IPS-18c (cell line): ENCODE data around the gene KLHL42.
"Not testable (repeated sequence)": the region's sequence is repeated elsewhere in the genome, so short reads cannot be mapped to it uniquely, and the experiment has no call there.

ENCODE experiments used
- H3K4me3 ChIP-seq: 2 replicates; pipeline ENCODE4 v1.7.0; 2013; ENCODE audit warnings: low read depth, mild to moderate bottlenecking, low read length, moderate library complexity; ENCODE audit not compliant: insufficient read depth
- H3K9me3 ChIP-seq: one replicate; pipeline ENCODE4 v1.6.1; 2013; ENCODE audit warnings: mild to moderate bottlenecking, low read length, moderate library complexity; ENCODE audit not compliant: control insufficient read depth, insufficient read depth

The KLHL42 gene

DNA sequence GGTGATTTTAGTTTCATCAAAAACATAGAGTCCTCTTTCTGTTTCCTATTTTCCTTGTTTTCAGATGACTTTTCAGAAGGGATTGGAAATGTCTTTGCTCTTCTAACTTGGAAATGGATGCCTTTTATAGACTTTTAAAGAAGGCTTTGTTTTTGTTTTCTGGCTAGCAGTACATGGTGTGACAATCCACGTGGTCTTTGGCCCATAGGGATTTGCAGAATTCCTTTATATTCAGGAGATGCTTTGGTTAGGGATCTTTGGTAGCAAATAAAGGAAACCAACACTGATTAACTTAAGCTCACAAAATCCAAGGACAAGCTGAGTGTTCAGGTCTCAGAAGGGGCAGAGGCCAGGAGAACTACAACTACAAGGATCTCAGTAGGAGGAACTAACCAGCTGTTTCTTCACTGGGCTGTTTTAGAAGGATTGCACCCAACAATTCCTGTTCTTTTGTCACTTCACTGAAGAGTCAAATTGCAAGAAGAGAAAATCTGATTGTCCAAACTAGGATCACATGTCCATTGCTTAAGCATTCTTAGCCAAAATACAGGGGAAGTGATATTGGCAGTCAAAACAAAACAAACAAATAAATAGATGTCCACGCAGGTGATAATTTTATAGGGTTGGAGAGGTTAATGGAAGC, 58.6 kb downstream of the KLHL42 start:
- Histone ChIP-seq H3K9me3 (no peaks in the 10 kb centered on the region), H3K4me3 (no peak overlapping the region)

DNA sequence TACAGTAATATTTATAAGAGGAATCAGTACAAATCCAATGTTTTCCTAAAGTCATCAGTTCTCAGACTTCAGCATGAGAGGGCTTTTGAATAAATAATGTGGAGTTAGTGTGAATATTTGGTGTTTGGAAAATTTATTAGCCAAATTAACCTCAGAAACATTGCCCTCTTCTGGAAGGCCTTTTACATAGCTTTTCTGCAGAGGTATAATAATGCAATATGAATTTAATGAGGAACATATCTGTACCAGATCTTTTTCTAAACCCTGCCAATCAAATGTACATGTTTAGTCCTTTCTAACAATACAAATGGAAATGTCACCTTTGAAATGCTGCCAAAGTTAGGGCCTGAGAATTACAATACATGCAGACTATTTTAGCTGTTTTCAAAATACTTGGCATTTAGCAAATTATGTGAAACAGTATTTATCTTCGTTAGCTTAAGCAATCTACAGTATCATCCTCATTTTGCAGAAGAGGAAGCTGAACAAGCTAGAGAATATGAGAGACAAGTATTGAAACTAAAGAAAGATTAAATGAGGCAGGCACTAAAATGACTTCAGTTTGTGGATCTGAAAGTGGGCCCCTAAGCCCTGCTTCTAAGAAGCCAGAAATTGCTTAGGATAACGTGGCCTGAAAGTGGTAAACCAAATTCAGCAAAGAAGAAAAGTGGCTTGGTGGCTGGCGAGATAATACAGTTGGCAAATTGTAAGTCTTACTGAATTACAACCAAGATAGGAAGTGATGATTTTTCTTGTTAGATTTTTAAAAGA, 60.4 kb downstream of the KLHL42 start:
- Histone ChIP-seq H3K4me3 (no peak overlapping the region), H3K9me3 (no peaks in the 10 kb centered on the region)

DNA sequence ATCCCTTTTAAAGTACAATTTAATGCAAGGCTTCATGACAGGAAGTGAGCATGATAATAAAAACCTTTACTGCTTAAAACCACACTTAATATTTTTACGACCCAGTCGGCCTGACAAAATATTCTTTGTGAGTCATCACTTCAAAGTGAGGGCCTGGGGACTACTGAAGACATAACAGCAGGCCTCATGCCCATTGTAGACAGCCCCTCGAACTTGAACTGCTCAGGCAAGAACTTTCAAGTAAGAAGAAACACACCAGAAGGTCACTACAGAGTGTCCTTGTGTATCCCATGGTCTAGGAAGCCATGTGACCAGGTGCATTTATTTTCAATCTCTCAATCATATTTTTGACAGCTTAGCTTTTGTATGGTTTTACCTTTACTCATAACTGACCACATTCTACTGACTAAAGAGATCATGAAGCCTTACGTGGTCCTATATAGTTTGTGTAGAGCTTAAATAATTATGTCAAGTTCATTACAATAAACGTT, 61.4 kb downstream of the KLHL42 start:
- no peak overlapping the region for H3K4me3 ChIP-seq
- no peaks in the 10 kb centered on the region for H3K9me3 ChIP-seq

DNA sequence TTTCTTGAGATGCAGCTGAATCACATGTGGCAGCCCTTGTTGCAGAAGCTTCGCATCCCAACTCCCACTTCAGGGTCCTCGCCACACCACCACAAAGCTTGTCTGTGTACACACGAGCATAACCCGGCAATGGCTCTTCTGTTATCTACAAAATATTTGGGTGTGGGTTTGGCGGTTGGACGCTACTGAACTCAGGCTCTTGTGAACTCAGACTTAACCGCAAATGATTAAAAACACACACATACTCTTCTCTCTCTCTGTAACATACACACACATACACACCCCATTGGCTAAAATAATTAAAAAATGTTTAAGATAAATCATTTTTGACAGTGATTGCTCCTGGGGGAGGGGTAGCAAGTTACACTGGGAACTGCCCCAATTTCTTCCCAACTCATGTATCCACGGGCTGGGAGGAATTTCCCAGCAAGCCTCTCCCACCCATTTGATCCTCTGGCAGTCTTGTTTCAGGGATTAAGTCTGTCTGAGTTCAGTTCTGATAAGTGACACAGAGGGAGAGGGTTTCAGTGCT, 63.7 kb downstream of the KLHL42 start:
- Histone ChIP-seq H3K9me3 (no peaks in the 10 kb centered on the region), H3K4me3 (no peak overlapping the region)

DNA sequence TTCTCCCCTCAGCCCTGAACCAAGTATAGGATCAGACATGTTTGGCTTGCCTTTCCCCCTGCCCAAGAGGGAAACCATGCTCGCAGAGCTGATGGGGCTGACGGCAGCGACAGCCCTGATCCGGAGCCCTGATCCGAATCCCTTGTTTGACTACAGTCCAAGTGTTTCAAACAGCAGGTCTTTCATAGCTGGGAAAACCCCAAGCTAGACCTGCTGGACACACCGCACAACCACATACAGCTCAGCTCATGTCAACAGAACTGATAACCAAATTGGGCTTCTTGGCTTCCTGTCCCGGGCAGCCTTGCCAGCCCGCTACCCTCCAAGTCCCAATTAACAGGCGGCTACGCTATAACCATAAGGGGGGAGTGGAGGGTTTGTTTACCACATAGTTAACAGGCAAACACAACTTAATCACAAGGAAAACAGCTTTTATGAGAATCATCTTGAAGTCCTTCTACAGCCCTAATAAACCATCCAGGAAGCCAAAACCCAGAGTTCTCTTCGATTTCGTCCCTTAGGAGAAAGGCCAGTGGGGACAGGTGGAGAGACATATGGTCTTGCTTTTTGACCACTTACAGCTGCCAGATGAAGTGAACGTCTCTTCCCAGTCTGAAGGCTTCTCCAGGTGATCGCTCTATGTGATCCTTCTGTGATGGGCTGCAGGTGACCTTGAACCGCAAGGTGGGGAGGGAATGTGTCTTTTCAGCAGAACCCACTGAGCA, 64.5 kb downstream of the KLHL42 start:
- no peaks in the 10 kb centered on the region for H3K9me3 ChIP-seq
- H3K4me3 ChIP-seq: no peak overlapping the region

DNA sequence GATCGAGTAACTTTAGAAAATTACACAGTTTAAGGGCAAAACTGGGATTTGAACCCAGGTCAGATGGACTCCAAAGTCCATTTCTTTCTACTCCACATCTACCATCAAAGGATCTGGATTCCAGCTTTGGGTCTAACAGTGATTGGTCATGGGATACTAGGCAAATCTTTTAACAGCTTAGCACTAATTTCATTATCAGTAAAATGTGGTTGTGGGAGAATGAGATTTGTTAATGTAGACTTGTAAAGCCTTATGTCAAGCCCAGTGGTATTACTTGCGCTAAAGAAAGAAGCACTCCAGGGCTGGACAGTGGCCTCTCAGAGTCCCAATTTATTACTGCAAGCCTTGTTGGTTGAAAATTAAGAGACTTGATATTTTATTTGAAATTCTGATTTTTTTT, 65.2 kb downstream of the KLHL42 start:
- Histone ChIP-seq H3K9me3 (no peaks in the 10 kb centered on the region), H3K4me3 (no peak overlapping the region)

DNA sequence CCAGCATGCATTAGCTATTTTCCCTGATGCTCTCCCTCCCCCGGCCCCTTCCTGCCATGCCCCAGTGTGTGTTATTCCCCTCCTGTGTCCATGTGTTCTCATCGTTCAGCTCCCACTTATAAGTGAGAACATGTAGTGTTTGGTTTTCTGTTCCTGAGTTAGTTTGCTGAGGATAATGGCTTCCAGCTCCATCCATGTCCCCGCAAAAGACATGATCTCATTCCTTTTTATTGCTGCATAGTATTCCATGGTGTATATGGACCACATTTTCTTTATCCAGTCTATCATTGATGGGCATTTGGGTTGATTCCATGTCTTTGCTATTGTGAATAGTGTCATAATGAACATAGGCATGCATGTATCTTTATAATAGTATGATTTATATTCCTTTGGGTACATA, 65.7 kb downstream of the KLHL42 start:
- not testable (repeated sequence) for H3K4me3 ChIP-seq, H3K9me3 ChIP-seq

DNA sequence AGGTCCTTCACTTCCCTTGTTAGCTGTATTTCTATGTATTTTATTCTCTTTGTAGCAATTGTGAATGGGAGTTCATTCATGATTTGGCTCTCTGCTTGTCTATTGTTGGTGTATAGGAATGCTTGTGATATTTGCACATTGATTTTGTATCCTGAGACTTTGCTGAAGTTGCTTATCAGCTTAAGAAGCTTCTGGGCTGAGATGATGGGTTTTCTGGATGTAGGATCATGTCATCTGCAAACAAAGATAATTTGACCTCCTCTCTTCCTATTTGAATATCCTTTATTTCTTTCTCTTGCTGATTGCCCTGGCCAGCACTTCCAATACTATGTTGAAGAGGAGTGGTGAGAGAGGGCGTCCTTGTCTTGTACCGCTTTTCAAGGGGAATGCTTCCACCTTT, 67.3 kb downstream of the KLHL42 start:
- H3K4me3 ChIP-seq, H3K9me3 ChIP-seq: not testable (repeated sequence)

DNA sequence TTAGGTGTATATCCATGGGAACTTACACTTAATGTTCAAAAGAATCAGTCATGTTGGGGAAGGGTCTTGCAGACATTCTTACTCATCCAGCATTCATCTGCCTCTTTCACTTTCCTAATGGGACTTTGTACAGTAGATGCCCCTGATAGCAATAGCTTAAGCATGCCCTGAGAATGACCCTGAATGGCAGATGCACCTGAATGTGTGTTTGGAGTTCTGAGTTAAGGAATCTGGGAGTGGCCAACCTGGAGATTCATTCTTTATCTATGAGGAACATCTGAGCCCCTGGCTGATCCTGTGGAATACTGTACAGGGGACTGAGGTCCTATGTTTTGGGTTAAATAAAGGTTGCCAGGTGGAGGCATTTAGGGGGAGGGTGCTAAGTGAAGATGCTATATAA, 71.3 kb downstream of the KLHL42 start:
- Histone ChIP-seq H3K4me3 (no peak overlapping the region), H3K9me3 (no peaks in the 10 kb centered on the region)

DNA sequence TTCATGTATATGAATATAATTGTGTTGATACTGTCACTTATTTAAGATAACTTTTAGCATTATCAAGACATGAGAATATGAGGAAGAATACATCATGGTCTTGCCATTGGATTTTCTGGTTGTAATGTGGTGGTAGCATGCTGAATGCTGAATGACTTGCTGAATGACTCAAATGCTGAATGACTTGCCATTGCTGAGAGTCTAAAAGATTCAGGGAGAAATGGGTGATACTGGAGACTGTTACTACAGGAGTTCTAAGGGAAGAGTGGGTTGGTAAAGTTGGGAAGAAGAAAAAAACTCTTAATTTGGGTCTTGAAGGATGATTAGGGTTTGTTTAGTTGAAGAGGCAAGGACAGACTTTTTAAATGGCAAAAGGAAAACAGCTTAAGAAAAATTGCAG, 72.1 kb downstream of the KLHL42 start:
- Histone ChIP-seq H3K9me3 (no peaks in the 10 kb centered on the region), H3K4me3 (no peak overlapping the region)
